WTC11 (cell line): Measurements from ENCODE around the gene RPTOR. TPM values are rescaled to one million over a fixed set of nuclear protein-coding genes. Genes with fewer than 3 reads are reported as not detected.

ENCODE experiments used
- ATAC-seq: fragments of 200-7000 bp; cut with Tn5 transposase; 2 replicates; pipeline ENCODE4 v1.10.0; 2021; ENCODE audit warnings: mild to moderate bottlenecking, moderate library complexity
- CTCF ChIA-PET: fragments of 300-600 bp; sonication (Branson Sonifier 250); formaldehyde crosslinking; loops from one replicate; lab custom pipeline; 2021; ENCODE audit warnings: antibody characterized with exemption; lab: Charles Lee
- POLR2A ChIA-PET: fragments of 350-600 bp; sonication (Branson Sonifier 250); formaldehyde crosslinking; loops from one replicate; lab custom pipeline; 2021; ENCODE audit warnings: antibody characterized with exemption; lab: Charles Lee
- DNase-seq: peaks from one replicate; pipeline ENCODE4 v3.0.0; 2021; ENCODE audit warnings: low spot score
- H3K27ac Mint-ChIP-seq: 2 replicates; pipeline ENCODE4 v1.8.0; 2021; ENCODE audit warnings: mixed read lengths
- H3K27me3 Mint-ChIP-seq: 2 replicates; pipeline ENCODE4 v1.8.0; 2021; ENCODE audit warnings: low read depth, mild to moderate bottlenecking, moderate library complexity, mixed read lengths
- H3K36me3 Mint-ChIP-seq: 2 replicates; pipeline ENCODE4 v1.8.0; 2021; ENCODE audit warnings: mixed read lengths
- H3K4me1 Mint-ChIP-seq: 2 replicates; pipeline ENCODE4 v1.8.0; 2022; ENCODE audit warnings: mixed read lengths
- H3K4me3 Mint-ChIP-seq: 2 replicates; pipeline ENCODE4 v1.8.0; 2021; ENCODE audit warnings: mild to moderate bottlenecking, moderate library complexity, mixed read lengths
- H3K9me3 Mint-ChIP-seq: 2 replicates; pipeline ENCODE4 v1.8.0; 2021; ENCODE audit warnings: mixed read lengths
- ATF2 ChIP-seq: sonication (generic); formaldehyde crosslinking; IDR thresholded peaks from 2 replicates; pipeline ENCODE4 v1.8.1; 2022; ENCODE audit warnings: low read depth, missing genetic modification reagents, borderline replicate concordance
- FOXK1 ChIP-seq: sonication (generic); formaldehyde crosslinking; IDR thresholded peaks from 2 replicates; pipeline ENCODE4 v1.8.0; 2022; ENCODE audit warnings: mild to moderate bottlenecking, moderate library complexity, missing genetic modification reagents
- GTF2I ChIP-seq: fragments of 250-450 bp; sonication (Bioruptor Pico); conservative IDR thresholded peaks from 2 replicates; pipeline ENCODE4 v1.4.0; 2021; ENCODE audit warnings: mild to moderate bottlenecking
- HMGXB4 ChIP-seq: sonication (generic); formaldehyde crosslinking; IDR thresholded peaks from 2 replicates; pipeline ENCODE4 v1.8.1; 2023; ENCODE audit warnings: mild to moderate bottlenecking, moderate library complexity, missing genetic modification reagents
- PREB ChIP-seq: sonication (generic); formaldehyde crosslinking; IDR thresholded peaks from 2 replicates; pipeline ENCODE4 v1.8.1; 2022; ENCODE audit warnings: mild to moderate bottlenecking, missing genetic modification reagents, moderate library complexity, borderline replicate concordance
- PRRX2 ChIP-seq: fragments of 250-450 bp; sonication (Bioruptor Pico); IDR thresholded peaks from 2 replicates; pipeline ENCODE4 v1.8.0; 2021; ENCODE audit warnings: mild to moderate bottlenecking
- RELA ChIP-seq: sonication (generic); formaldehyde crosslinking; IDR thresholded peaks from 2 replicates; pipeline ENCODE4 v1.8.1; 2022; ENCODE audit warnings: missing genetic modification reagents, mild to moderate bottlenecking, borderline replicate concordance
- RORB ChIP-seq: fragments of 250-450 bp; sonication (Bioruptor Pico); IDR thresholded peaks from 2 replicates; pipeline ENCODE4 v1.9.0; 2021; ENCODE audit warnings: mild to moderate bottlenecking
- STAT6 ChIP-seq: sonication (generic); formaldehyde crosslinking; conservative IDR thresholded peaks from 2 replicates; pipeline ENCODE4 v1.8.1; 2023; ENCODE audit warnings: mild to moderate bottlenecking, low read depth, missing genetic modification reagents, moderate library complexity
- TCF7 ChIP-seq: sonication (generic); formaldehyde crosslinking; IDR thresholded peaks from 2 replicates; pipeline ENCODE4 v1.8.0; 2022; ENCODE audit warnings: mild to moderate bottlenecking, low read depth, missing genetic modification reagents, moderate library complexity
- TEAD1 ChIP-seq: sonication (generic); formaldehyde crosslinking; IDR thresholded peaks from 2 replicates; pipeline ENCODE4 v1.8.0; 2022; ENCODE audit warnings: mild to moderate bottlenecking, missing genetic modification reagents
- USF2 ChIP-seq: sonication (generic); formaldehyde crosslinking; IDR thresholded peaks from 2 replicates; pipeline ENCODE4 v1.8.1; 2023; ENCODE audit warnings: mild to moderate bottlenecking, missing genetic modification reagents, moderate library complexity
- ZMAT4 ChIP-seq: fragments of 250-450 bp; sonication (Bioruptor Pico); IDR thresholded peaks from 2 replicates; pipeline ENCODE4 v1.9.0; 2021; ENCODE audit warnings: mild to moderate bottlenecking
- ZNF121 ChIP-seq: sonication (generic); formaldehyde crosslinking; IDR thresholded peaks from 2 replicates; pipeline ENCODE4 v1.8.0; 2023; ENCODE audit warnings: missing genetic modification reagents
- ZNF138 ChIP-seq: sonication (generic); formaldehyde crosslinking; conservative IDR thresholded peaks from 2 replicates; pipeline ENCODE4 v1.8.1; 2022; ENCODE audit warnings: mild to moderate bottlenecking, moderate library complexity, missing genetic modification reagents
- ZNF263 ChIP-seq: sonication (generic); formaldehyde crosslinking; IDR thresholded peaks from 2 replicates; pipeline ENCODE4 v1.8.1; 2022; ENCODE audit warnings: low read depth, mild to moderate bottlenecking, moderate library complexity, missing genetic modification reagents
- ZNF396 ChIP-seq: fragments of 250-450 bp; sonication (Bioruptor Pico); IDR thresholded peaks from 2 replicates; pipeline ENCODE4 v1.8.0; 2021; ENCODE audit warnings: mild to moderate bottlenecking, moderate library complexity, borderline replicate concordance
- total RNA-seq: library from RNA; stranded (reverse); gene quantifications from 3 replicates; pipeline ENCODE4 v1.2.3, GENCODE V29; 2021
- TF ChIP-seq, protein P1 (sequence below): sonication (generic); formaldehyde crosslinking; IDR thresholded peaks from 2 replicates; pipeline ENCODE4 v1.8.0; 2022; ENCODE audit warnings: mild to moderate bottlenecking, missing genetic modification reagents
- TF ChIP-seq, protein P2 (sequence below): sonication (generic); formaldehyde crosslinking; IDR thresholded peaks from 2 replicates; pipeline ENCODE4 v1.8.1; 2023; ENCODE audit warnings: mild to moderate bottlenecking, missing genetic modification reagents, moderate library complexity

Gene RPTOR
- total RNA-seq, 1 experiment from 2014 or later, result 41.0 TPM

DNA sequence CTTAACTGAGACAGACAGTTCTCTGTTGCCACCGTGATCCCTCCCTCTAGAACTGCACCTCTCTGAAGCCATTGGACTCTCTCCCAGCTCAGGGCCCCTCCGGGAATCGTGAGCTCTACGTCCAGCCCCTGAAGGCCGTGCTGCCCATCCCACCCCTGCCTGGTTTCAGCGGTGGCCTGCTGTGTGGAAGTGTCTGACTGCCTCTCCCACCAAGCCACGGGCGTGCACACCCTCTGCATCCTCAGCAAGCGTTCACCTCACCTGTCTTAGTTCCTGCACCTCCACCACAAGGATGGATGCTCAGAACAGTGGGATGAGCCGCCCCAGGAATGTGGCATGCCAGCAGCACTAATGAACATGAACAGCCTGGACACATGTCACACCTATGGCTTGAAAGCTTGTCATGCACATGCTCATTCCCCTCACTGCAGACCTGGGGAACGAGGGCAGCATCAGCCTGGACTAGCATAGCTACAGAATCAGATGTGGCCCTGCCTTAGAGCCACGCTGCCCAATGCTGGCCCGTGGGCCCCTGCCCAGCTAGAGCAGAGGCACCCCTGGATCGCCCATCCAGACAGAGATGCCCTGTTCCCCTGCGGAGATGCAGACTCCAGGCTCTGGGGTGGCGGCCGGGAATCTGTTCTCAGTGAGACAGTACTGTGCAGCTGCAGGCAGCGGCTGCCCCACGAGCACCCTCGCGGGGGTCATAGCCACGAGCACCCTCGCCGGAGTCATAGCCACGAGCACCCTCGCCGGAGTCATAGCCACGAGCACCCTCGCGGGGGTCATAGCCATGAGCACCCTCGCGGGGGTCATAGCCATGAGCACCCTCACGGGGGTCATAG is 373.3 kb downstream of the RPTOR start (continued):
- TF ChIP-seq PREB (CRISPR knock-in tag), result no peak
- TF ChIP-seq FOXK1 (CRISPR knock-in tag), result no peak
- no peak for TF ChIP-seq TEAD1 (CRISPR knock-in tag)
- TF ChIP-seq HMGXB4 (CRISPR knock-in tag), result no peak
- no peak for TF ChIP-seq ZNF138 (CRISPR knock-in tag)
- TF ChIP-seq ZNF396 (CRISPR knock-in tag), result no peak
- TF ChIP-seq RELA (CRISPR knock-in tag), result no peak
- TF ChIP-seq RORB (CRISPR knock-in tag), result no peak
- TF ChIP-seq USF2 (CRISPR knock-in tag), result no peak
- no peak for TF ChIP-seq ZNF263
- no peak for TF ChIP-seq ATF2 (CRISPR knock-in tag)
- TF ChIP-seq, all 79 proteins: peak for 0

- no peak overlapping the region for H3K4me3 Mint-ChIP-seq
- DNase-seq (no peak), ATAC-seq (no peak)
- POLR2A ChIA-PET, result no interaction called here
- no peak overlapping the region for H3K27ac Mint-ChIP-seq
- H3K4me1 Mint-ChIP-seq, result no peaks in the 10 kb centered on the region
- H3K27me3 Mint-ChIP-seq, result no peaks in the 10 kb centered on the region
- H3K36me3 Mint-ChIP-seq, result peaks cover 11% of the 10 kb centered on the region
- H3K9me3 Mint-ChIP-seq, result peaks cover 3% of the 10 kb centered on the region
- no peak for TF ChIP-seq TCF7
- TF ChIP-seq GTF2I, result no peak
- TF ChIP-seq ZNF121 (CRISPR knock-in tag), result no peak
- TF ChIP-seq STAT6 (CRISPR knock-in tag), result no peak
- TF ChIP-seq ZNF263, result no peak
- no peak for TF ChIP-seq PRRX2
- no peak for TF ChIP-seq PREB (CRISPR knock-in tag)
- no peak for TF ChIP-seq ZMAT4 (CRISPR knock-in tag)
- TF ChIP-seq, protein P1, sequence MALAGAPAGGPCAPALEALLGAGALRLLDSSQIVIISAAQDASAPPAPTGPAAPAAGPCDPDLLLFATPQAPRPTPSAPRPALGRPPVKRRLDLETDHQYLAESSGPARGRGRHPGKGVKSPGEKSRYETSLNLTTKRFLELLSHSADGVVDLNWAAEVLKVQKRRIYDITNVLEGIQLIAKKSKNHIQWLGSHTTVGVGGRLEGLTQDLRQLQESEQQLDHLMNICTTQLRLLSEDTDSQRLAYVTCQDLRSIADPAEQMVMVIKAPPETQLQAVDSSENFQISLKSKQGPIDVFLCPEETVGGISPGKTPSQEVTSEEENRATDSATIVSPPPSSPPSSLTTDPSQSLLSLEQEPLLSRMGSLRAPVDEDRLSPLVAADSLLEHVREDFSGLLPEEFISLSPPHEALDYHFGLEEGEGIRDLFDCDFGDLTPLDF (CRISPR knock-in tag), result no peak
- TF ChIP-seq, protein P2, sequence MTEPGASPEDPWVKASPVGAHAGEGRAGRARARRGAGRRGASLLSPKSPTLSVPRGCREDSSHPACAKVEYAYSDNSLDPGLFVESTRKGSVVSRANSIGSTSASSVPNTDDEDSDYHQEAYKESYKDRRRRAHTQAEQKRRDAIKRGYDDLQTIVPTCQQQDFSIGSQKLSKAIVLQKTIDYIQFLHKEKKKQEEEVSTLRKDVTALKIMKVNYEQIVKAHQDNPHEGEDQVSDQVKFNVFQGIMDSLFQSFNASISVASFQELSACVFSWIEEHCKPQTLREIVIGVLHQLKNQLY (CRISPR knock-in tag), result no peak
- CTCF ChIA-PET, result interaction anchor here (1.1 to 1.6 kb wide), 2 partner anchors 19 kb away, joined by 3 to 4 read pairs; no protein-coding TSS in a partner anchor
These were observed 374.1 kb downstream of the RPTOR start for GRCh38 chr17:80918731-80919130.
